ENCODE results near the gene MARCKSL1.

MARCKSL1 gene

DNA sequence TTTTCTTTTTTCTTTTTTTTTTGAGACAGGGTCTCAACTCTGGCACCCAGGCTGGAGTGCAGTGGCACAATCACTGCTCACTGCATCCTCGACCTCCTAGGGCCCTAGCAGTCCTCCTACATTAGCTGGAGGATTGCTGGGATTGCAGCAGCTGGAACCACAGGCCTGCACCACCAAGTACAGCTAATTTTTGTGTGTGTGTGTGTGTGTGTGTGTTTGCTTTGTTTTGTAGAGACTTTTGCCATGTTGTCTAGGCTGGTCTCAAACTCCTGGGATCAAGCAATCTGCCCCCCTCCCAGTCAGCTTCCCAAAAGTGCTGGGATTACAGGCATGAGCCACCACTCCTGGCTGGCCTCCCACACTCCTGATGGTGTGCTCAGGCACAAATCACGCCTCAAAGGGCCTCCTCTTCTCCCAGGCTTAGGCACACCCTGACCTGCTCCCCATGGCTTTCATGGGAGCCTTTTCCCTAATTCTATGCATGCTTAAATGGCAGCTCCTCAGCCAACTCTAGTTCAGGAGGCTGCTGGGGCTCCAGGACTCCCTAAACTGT, 16.9 kb upstream of the MARCKSL1 start:
- DNase-seq (ENCODE audit: low read depth): no peak

GRCh38 chr1:32352239-32352745, 16.3 kb upstream of the MARCKSL1 start:
- no peak for DNase-seq (ENCODE audit: low read depth)

GRCh38 chr1:32351399-32352238, 15.6 kb upstream of the MARCKSL1 start:
- DNase-seq (ENCODE audit: low read depth): peak; percentile 83

DNA sequence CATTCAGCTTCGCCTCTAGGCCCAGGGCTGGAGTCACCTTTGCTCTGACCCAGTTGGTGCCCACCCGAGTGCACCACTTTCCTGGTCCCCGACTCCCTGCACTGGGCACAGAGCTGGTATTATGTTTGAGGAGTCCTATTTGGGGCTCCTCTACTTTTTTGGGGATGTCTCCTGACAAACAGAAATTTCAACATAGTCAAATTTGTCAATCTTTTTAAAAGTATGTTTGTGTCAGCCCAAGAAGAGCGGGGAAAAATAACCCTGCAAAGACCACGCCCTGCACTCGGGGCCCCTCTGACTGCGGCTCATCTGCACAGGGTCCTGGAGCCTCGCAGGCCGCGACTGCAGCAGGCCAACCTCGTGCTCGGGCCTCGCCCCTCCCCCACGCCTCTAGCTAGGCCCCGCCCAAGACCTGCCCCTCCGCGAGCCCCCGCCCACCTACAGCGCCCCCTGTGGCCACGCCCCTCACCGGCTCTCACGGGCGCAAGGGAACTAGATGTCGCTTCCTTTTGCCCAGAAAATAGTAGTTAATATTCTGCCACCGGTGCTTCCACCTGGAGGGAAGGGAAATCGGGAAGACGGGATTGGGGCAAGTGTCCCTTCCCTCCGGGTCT, 14.9 kb upstream of the MARCKSL1 start:
- no peak for DNase-seq (ENCODE audit: low read depth)

- DNase-seq (ENCODE audit: low read depth): no peak
Observed at GRCh38 chr1:32349211-32349708, 13.2 kb upstream of the MARCKSL1 start.

- DNase-seq (ENCODE audit: low read depth): no peak
Observed at GRCh38 chr1:32346532-32347157, 10.6 kb upstream of the MARCKSL1 start.

DNA sequence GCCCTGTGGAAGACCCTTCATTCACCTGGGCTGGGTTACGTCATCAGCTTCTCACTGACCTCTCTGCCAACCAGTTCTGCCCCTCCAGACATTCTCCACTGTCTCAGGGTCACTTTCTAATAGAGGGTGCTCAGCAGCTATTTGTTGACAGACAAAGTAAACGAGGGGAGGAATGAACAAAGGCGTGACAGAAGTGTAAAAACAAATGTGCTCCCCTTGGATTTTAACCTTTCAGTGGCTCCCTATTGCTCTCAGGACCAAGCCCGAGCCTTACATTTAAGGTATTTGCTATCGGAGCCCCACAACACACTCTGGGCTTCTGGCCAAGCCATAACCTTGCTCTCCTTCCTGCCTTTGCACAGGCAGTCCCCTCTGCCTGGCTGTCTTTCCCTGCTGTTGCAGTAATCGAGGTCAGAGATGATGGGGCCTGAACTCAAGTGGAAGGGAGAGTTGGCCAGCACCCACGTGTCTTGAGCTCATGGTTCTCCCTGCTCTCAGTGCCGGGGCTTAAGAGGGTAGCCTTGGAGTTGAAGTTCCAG, 9.3 kb upstream of the MARCKSL1 start:
- no peak for DNase-seq (ENCODE audit: low read depth)

GRCh38 chr1:32342704-32343103, 6.7 kb upstream of the MARCKSL1 start:
- no peak for DNase-seq (ENCODE audit: low read depth)

- no peak for DNase-seq (ENCODE audit: low read depth)
Observed at GRCh38 chr1:32341971-32342370, 5.9 kb upstream of the MARCKSL1 start.

DNA sequence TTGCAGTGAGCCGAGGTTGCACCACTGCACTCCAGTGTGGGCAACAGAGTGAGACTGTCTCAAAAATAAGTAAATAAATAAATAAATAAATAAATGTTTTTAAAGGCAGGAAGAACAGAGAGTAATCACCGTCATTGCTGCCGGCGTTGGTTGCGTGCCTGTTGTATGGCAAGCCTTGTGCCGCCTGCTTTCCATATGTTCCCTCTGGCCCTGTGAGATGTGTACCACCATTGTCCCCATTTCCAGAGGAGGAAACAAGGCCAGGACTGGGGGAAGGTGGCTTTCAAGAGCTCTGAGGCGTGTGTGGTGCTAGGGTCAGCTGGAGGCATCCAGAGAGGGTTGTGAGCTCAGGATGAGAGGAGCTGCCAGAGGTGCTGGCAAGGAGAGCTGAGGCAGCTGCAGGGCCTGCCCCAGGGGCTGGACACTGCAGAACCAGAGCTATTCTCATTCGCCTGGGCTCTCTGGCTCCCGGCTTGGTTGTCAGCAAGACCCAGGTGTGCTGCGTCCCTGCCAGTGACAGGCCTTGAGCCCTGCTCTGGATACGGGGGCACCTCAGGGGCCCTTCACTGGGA, 5.2 kb upstream of the MARCKSL1 start:
- DNase-seq (ENCODE audit: low read depth): no peak

GRCh38 chr1:32339363-32339978, 3.4 kb upstream of the MARCKSL1 start:
- no peak for DNase-seq (ENCODE audit: low read depth)

GRCh38 chr1:32338637-32339145, 2.7 kb upstream of the MARCKSL1 start:
- no peak for DNase-seq (ENCODE audit: low read depth)

- no peak for DNase-seq (ENCODE audit: low read depth)
Observed at GRCh38 chr1:32337855-32338636, 2.0 kb upstream of the MARCKSL1 start.

DNA sequence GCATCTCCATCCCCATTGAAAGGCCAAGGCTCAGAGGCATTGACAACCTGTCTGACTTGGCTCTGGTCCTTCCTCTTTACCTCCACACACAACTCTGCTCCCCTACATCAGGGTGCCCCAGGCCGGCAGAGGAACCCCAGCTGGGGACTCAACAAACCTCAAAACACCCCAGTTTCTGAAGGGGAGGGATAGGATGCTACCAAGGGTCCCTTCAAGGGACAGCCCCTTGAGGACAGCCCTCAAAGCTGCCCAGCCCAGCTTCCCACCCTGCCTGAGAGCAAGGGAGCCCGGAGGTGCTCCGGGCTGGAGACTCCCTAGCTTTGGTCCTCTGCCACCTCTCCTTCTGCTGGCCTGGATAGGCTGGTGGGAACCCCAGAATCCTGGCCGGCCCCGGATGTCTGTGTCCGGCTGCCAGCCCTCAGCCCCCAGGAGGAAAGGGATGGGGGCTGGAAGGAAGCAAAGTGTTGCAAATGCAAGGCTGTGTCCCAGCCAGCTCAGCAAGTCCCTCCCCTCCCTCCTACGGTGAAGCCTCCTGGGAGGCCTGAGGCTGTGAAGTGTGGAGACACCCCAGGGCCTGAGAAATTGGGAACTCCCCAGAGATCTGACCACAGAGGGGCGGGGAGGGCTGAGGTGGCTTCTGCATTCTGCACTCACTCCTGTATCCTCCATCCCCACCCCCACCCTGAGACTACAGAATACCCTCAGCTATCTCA, 1.1 kb upstream of the MARCKSL1 start:
- DNase-seq (ENCODE audit: low read depth): no peak

GRCh38 chr1:32336591-32336932, 529 bp upstream of the MARCKSL1 start:
- DNase-seq (ENCODE audit: low read depth): no peak

GRCh38 chr1:32335535-32335789, 571 bp downstream of the MARCKSL1 start:
- DNase-seq (ENCODE audit: low read depth): no peak

DNA sequence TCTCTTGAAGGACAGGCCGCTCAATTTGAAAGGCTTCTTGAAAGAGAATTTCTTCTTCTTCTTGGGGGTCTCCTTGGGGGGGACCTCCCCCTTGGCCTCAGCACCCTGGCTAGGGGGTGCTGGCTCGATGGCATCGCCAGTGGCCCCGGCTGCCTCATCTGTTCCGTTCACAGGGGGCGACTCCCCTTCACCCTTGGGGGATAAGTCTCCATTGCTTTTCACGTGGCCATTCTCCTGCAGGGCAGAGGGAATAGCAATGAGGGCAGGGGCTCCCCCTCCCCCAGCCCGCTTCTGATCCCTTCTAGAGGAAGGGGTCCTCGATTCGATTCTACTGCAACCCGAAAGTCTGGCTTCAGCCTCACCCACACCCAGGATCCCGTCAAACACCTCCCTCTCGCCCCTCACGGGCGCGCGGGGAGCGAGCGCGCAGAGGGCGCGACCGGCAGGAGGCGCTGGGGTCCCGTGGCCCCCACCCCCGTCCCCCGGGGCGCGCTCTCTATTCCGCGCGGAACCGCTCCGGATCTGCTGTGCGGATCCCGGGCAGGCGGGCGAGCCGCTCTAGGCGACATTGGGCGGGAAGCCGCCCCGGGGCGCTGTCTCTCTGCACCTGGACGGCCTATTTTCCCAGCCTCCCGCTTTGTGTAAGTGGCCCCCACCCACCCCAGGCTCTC, 1.0 kb downstream of the MARCKSL1 start:
- peak; percentile 44 for DNase-seq (ENCODE audit: low read depth)

DNA sequence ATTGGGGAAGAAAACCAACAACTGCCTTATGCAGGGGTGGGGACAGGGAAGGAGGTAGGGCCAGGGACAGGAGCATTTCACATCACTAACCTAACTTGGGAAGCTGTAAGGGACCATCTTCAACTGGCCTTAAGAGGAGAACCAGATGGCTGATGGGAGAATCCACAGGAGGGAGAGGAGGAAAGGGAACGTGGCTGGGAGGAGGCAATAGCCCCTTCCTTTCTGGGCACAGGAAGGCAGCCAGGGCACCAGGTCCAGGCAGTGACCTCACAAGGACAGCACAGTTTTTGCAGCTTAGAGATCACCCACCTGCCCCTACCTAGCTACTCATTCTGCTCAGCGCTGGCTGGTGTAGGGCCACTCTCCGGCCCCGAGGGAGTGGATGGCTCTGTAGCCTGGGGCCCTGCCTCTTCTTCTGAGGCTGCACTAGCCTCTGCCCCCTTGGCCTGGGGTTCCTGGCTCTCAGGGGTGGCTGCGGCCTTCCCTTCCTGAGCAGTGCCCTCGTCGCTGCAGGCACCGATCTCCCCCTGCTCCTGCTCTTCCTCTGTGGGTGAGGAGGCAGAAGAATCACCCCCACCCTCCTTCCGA, 1.7 kb downstream of the MARCKSL1 start:
- DNase-seq (ENCODE audit: low read depth): no peak

All from stimulated activated CD8-positive, alpha-beta memory T cell treated with anti-CD3 and anti-CD28 coated beads, Interleukin-12 subunit alpha, Interleukin-12 subunit beta, amount 100 ng/mL, for 1 hour (primary cell).